GM18499 (cell line): ENCODE measurements around the gene RNF175.

ENCODE experiments used
- ATAC-seq: cut with Tn5 transposase; IDR thresholded peaks from one replicate; pipeline ENCODE4 v1.9.1; 2021; ENCODE audit warnings: moderate number of reproducible peaks; ENCODE audit not compliant: insufficient read depth, unreplicated experiment

RNF175 gene

DNA sequence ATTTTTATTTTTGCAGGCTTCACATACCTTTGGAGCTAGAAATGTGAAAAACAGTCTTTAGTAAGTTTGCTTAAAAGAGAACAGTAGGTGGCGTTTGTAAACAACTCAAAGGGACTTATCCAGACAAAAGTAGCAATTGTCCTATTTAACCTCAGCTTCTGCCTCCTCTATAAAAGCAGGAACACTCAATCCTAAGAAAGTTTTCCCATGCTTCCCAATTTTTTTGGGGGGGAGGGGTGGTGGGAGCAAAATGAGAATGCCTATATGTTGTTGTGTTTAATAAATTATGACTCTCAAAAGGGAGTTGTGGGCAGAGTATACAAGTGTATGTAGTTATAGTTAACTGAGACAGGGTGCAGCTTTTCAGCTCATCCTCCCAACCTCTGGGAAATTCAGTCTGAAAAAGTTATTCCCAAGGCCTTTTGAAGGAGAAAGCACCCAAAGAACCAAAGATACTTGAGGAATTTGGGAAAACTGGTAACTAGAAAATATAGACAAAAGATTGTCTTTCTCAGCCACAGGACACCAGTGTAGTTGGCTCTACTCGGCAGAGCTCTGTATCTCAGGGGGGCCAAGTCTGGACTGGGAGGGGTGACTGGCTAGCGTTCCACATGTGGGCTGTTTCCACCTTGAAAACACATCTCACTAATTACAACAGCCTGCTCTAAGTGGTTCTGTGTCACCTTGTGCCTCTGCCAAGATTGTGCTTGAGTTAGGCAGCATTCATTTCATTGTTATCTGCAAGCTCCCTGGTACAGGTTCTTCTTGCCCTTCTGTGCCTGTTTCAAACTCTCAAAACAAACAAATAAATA lies 26.3 kb upstream of the RNF175 start:
- ATAC-seq, result no peak

DNA sequence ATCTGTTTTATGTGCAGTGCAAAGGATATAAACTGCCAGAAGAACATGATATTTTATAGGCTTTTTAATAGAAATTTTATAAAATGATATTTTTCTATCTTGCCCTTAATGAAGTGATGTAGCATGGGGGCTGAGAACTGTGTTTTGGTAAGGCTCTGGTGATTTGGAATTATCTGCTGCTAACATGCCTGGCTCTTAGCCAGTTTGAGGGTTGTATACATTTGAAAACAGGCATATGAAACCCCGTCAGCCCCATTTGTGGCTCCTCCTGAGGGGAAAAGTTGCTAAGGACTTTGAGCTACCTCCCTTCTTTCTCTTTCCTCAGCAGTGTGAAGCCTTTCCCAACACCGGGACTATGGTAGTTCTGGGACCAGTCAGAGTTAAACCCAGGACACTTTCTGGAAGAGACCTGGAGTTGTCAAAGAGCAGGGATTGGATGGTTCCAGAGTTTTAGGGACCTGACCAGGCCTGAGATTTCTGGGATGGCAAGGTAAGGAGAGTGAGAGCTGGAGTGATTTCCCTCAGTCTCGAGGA lies 24.4 kb upstream of the RNF175 start:
- ATAC-seq, result no peak

DNA sequence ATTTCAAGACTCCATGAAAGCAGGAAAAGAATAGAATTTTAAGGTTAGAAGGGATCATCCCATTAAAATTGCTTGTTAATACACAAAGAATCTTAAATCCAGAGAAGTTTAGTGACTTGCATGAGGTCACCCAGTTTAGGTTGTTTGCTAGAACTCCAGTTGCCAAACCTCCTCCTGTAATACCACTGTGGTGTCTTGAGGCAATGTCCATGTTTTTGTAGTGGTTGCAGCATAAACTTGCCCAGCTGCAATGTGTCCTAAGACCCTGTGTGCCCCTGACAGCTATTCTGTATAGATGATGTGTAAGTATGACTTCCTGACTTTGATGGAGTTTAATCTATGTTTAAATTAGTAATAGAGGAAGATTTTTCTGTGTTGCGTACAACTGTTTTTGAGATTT lies 22.8 kb upstream of the RNF175 start:
- ATAC-seq, result no peak

DNA sequence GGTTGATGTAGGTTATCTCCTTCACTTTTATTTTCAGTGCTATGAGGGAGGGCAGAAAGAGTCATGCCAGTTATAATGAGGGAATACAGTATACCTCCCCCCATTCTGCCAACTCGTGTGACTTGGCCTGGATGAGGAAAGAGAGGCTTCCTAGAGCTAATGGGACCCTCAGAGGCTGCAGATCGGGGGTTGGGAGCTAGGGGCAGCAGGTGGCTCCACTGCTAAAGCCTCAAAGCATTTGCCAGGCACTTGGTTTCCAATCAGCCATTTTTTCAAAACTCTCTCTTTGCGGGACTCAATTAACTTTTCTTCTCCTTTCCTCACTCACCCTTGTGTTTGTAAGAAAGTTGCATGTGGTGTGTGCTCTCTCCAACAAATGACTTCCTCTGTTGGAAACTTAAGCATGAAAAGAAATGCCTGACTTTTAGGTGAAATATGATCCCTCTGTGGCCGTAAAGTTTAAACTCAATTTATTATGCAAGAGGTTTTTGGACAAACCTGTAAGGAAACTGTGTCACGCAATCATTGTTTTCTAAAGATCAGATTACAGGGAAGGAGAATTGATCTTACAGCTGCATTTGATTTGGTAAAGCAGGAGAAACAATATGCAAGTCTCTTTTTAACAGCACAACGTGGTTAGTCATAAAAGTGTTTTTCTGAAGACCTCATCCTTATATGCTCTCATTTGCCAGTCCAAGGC lies 22.0 kb upstream of the RNF175 start:
- ATAC-seq, result no peak

DNA sequence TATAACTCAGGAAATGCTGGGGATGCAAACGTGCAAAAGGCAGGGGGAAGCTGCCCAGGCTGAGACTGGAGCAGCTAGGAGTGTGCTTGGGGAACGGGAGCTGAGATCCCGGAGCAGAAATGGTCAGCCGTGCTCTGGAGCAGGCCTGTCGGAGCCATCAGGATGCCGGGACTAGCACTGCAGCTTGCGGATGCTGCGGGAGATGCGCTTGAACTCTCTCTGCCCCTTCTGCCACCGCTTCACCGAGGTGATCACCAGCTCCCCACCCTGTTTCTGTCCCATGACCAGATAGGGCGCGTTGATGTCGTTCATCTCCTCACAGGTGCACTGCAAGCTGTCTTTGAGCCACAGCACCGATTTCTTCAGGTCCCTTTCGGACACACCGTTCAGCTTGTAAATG lies 21.5 kb upstream of the RNF175 start:
- ATAC-seq, result no peak

DNA sequence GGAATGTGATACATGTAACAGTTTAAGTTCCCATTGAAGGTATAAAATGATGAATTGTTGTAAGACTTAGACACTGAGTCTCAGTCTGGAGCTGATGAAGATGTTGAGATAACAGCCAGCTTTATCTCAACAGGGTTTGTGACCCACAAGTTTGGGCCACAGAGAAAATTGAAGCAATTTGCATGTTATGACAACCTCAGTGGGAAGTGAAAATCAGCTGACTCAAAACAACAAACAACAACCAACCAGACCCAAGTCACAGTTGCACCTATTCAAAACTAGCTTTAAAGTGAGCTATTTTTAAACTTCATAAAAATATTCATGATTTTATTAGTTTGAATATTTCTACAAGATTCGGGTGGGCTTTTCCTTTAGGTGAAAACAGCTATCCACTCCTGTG lies 21.1 kb upstream of the RNF175 start:
- no peak for ATAC-seq

DNA sequence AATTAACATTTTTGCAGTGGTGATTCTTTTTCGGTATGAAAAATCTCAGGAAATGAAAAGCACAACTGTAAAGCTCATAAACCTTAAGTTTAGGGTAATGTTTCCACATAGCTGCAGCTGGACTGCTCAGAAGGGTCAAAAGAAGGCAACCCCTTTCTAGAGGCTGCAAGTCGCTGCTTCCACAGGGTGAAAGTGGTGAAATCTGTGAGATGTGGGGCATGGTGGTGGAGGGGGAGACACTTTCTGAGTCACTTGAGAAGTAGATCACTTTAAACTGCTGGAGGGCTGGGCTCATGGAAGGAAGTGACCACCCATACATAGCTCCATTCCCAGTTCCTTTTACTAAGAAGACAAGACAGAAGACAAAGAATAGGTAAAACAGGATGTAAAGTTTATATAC lies 20.4 kb upstream of the RNF175 start:
- no peak for ATAC-seq

DNA sequence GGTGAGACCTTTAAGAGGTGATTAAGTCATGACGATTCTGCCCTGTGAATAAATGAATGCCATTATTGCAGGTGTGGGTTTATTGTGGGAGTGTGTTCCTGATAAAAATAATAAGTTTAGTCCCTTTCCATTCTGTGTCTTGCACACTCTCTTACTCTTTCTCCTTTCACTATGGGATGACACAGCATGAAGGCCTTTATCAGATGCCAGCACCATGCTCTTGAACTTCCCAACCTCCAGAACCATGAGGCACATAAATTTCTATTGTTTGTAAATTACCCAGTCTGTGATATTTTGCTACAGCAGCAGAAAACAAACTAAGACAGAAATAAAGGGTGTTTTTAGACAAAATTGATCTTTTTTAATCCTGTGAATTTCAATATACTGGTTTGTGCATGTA lies 18.6 kb upstream of the RNF175 start:
- ATAC-seq, result no peak

DNA sequence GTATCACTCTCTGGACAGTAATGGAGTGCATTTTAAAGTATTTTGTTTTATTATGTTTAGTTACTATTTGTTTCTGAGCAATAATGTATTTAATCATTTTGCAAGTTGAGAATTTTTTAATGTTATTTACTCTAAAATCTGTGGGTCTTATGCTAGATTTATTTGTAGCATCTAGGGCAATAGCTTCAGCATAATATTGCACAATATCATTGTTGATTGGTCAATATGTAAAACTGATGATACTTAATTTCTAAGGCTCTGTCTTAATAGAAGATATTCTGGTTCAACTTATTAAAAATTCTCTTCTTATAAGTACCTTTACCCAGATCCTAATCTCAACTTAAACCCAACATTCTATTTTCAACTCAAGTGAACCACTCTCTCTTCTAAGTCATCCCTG lies 17.6 kb upstream of the RNF175 start:
- no peak for ATAC-seq

DNA sequence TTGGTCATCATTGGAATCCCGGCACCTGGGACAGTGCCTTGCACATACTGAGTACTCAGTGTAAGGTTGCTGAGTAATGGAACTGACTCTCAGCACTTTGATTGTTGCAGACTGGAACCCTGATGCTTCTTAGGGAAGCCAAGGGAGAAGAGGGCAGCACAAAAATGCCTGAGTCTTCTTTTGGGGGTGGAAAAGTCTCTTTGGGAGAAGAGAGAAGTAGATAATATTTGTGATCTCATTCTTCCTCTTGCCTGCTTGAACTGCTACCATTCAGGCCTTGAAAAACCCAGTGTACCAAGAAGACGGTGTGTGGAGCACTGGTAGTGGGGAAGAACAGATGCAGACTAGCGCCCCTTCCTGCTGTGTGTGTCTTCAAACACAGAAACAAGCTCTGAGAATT lies 16.8 kb upstream of the RNF175 start:
- no peak for ATAC-seq

DNA sequence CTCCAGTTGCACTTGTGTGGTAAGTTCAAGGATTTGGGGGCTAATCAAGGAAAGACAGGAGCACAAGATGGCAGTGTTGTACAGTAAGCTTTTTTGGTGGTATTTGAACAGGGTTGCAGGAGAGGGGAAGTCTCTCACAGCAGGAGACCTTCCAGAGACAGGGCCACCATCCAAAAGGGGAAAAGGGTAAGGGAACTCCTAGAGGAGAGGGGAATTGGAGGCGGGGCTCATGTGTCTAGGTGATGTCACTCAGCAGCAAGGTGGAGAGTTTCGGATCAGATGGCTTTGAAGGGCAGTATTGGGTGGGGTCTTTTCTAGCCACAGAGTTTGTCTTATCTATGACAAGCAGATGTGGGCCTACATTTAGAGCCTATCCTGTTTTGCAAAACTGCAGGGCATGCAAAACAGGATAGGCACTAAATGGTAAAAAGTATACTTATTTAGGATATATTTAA lies 13.4 kb upstream of the RNF175 start:
- no peak for ATAC-seq

DNA sequence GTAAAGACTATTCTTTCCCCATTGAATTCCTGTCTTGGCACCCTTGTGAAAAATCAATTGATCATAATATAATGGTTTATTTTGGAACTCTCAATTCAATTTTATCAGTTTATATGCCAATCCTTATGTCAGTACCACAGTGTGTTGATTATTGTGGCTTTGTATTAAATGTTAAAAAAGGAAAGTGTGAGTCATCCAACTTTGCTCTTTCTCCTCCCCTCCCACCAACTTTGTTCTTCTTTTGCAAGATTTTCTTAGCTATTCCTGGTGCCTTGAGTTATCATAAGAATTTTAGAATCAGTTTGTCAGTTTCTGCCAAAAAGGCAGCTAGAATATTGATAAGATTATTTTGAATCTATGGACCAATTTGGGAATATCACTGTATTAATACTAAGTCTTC lies 11.2 kb upstream of the RNF175 start:
- no peak for ATAC-seq

DNA sequence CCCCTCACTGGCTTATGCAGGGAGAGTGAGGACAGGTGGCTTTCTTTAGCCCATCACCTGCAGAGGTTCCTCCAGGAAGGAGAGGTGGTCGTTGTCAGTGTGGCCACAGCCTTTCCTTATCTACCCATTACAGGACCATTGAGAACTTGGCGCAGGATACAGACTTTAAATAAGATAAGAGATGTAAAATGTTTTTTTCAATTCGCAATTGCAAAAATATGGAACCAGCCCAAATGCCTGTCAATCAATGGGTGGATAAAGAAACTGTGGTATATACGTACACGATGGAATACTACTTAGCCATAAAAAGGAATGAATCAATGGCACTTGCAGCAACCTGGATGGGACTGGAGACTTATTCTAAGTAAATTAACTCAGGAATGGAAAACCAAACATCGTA lies 6.9 kb upstream of the RNF175 start:
- ATAC-seq, result no peak

DNA sequence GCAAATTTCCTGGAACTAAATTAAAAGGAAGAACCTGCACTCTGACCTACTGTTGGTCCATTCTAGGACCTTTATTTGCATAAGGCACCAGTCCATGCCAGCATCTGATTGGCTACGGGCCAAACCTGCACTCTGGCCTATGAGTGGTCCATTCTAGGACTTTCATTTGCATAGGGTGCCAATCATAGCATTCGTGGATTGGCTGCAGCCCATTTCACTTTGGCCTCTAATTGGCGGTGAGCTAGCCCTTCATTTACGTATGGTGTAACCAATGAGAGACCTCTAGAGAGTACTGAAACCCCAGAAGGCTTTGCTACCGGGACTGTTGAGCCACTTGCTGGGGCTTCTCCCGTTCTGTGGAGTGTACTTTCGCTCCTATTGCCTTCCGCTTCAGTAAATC lies 6.1 kb upstream of the RNF175 start:
- ATAC-seq, result no peak

DNA sequence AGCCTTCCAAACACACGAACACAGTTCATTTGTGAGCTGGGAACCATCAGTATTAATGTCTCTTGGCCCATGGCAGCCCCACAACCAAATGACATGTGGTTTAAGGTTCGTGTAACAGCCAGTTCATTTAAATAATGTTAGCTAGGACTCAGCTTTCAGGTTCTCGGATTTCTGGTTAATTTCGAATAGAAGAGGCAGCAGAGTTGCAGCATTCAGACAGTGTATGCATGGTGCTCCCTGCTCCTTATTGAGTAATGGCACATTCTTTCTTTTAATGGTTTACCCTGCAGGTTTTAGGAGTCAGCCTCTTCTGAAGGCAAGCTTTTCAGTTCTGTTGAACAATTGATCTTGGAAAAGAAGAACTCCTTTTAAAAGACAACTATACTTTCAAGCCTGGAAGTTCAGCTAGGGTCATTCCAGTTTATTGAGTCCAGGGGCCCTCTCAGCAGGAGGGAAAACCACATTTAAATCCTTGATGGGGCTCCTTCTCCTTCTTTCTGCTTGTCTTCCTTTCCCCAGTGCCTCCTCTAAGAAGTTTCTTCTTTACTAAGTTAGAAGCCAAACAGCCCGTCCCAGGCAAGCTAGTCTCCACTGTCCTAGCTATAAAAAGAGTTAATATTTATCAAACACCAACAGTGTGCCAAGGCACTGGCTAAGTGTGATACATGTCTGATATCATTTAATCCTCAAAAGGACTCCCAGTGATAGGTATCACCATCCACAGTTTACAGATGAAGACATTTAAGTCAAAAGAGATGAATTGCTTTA lies 5.0 kb upstream of the RNF175 start:
- no peak for ATAC-seq

DNA sequence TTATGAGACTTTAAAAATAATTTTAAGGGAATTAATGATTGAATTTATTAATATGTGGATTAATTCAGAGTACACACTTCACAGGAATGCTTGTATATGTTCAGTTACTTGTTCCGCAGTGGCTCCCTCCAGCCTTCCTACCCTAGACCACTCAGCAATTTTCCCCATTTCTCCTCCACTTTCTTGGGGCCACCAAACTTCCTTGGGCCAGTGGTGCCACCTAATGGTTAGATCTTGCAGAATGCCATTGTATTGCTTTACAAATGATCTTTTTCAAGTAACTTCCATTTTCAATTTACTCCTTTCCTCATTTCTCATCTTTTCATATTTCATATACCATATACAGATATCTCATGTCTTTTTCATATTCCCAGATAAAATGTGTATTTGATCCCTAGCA lies 3.6 kb upstream of the RNF175 start:
- no peak for ATAC-seq

DNA sequence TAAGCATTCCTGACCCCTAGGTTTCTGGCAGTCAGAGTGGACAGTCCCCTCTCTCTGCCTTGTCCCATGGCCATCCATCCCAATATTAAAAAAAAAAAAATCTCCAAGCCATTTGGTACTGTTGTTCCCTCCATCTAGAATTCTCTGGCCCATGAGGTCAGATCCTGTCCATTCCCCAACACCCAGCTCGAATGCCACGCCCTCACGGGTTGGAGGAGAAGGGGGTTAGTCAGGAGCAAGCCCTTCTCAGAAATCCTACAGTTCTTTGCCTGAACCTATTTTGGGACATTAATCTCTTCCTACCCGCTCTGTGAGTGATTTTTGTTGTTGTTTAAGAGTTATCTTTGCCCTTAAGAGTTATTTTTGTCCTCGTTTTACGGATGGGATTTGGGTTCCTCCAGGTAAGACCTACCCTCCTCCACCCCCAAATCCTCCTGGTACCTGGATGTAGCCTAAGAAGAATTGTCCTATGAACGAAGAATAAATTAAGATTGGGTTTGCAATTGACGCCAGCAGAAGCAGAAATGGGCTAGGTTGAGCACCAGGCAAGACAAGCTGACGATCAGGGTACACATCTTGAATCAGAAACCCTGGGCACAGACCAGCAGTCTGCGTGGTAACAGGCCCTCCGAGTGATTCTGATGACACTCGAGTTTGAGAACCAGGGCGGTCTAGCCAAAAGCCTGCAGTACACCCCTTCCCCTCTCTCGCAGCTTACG lies 977 bp downstream of the RNF175 start:
- ATAC-seq, result no peak

DNA sequence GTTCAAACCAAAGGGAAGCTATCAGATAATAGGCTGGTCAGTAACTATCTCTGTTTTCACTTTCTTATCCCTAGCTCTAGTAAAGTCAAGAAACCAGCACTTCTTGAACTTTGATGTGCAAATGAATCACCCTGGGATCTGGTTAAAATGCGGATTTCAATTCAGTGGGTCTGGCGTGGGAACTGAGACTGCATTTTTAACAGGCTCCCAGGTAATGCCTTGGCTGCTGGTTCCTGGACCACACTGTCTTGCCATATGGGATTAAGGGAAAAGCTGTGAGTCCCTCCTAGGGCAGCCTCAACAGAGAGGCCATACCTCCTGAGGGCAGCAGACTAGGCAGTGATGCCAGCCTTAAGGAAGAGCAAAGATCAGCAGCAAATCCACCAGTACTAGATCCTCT lies 1.7 kb downstream of the RNF175 start:
- no peak for ATAC-seq

DNA sequence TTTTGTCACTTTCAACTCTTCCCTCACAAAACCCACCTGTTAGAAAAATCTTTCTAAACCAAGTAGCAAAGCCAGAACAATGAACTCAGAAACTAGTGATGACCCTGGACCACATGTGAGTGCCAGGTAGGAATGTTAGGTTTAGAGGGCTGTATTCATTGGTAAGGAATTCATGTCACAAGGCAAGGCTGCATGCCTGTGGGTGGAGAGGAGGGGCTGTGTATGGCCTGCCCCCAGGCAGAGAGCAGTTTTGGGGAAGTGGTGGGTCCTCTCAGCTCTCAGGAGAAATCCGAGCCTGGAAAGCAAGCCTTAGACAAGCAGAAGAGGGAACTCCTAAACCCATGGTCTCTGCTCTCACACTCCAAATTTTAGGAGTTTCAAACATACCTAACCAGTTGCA lies 2.4 kb downstream of the RNF175 start:
- ATAC-seq, result no peak

DNA sequence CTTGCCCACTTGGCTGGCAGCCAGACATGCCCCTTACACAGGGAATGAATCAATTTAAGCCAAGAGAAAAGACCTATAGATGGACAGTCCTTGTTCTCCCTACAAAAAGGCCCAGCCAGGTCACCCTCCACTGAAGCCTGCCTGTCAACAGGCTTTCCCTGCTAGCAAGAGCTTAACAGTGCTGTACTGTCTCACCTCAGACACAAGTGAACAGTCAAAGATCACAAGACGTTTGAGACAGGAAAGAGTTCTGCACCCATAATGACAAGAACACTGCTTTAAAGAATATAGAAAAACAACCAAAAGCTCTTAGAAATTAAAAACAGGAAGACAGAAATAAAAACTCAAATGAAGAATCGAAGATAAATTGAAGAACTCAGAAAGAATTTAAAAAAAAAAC lies 4.6 kb downstream of the RNF175 start:
- no peak for ATAC-seq
